GM19467 (cell line): Measurements from ENCODE around the gene GATB.

Experiments
- ATAC-seq: cut with Tn5 transposase; IDR thresholded peaks from one replicate; pipeline ENCODE4 v1.9.1; 2021; ENCODE audit warnings: mild to moderate bottlenecking, moderate library complexity; ENCODE audit not compliant: unreplicated experiment

Gene GATB

GRCh38 chr4:151658959-151659600, 101.7 kb downstream of the GATB start:
- no peak for ATAC-seq

DNA sequence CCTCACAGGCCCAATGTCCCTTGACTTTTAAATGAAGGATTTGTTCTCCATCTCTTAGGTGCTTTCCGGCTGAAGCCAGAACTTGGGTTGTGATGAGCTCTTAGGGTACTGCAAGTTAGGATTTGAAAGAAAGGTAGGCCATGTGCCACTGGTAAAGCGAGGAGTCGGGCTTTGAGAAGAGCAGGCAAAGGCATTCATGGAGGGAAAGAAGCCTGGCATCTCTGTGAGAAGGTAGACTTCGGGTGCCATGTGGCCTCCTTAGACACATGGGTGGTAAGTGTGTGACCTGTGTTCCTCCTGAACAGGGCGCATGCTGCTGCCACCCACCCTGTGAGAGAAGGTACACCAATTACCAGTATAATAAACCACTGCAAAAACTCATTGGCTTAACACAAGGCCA, 102.9 kb downstream of the GATB start:
- ATAC-seq = no peak

- ATAC-seq = no peak
Measured at GRCh38 chr4:151656058-151656457, 104.7 kb downstream of the GATB start.

DNA sequence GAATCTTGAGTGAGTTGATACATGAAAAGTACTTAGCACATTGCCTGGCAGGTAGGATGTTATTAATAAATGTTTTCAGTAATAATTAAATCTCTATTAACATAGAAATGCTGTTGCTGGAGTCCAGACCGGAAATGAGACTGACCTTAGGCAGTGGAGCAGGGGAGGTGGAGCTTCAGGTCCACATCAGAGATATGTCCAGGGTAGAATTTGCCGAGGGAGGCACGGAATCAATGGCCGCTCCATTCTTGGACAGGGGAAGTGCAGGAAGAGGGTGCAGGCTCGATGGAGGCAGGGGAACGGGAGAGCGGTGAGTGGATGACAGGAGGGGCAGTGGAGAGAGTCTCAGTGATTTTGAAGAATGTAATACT, 107.3 kb downstream of the GATB start:
- ATAC-seq = no peak

DNA sequence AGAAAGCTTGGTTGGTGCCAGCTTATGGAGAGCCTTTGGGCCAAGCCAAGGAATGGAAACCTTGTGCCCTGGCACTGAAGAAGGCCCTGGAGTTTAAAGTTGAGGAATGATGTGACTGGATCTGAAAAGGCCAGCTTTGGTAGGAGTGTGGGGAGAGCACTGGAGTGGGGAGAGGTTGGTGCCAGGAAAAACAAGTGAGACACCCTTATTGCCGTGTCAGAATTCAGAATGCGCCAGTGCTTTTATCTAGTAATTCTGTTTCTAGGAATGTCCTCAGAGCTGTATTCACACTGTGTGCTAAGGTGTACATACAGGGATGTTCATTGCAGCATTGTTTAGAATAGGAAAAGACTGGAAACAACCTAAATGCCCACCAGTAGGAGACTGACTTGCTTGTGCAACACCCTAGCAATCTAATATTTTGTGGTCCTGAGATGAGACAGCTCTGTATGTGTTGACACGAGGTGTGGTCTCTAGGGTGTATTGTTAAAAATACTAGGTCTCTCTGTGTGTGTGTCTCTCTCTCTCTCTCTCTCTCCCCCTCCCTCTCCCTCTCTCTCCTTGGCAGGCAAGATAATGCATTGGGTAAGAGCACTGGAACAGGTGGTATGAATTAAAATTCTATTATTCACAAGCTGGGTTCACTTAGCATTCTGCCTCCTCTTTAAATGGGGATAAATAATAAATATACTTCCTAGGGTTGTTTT, 107.8 kb downstream of the GATB start:
- ATAC-seq = no peak

DNA sequence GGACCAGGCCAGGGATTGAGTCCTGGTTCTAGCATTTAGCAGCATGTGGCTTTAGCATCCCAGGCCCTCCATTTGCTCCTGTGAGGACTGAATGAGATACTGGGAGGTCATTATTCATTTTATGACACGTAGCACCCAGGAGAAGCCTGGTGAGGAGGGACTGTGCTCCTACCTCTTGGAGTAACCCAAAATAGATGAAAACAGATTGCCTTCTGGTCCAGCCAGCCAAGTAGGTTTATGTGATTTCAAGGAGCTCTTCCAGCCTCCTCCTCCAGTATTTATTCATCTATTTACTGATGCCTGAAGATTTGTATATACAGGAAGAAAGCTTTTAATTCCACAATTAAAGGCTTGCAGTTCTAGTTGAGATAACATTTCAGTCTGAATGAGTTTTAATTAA, 109.3 kb downstream of the GATB start:
- no peak for ATAC-seq

- no peak for ATAC-seq
Measured at GRCh38 chr4:151649479-151649878, 111.3 kb downstream of the GATB start.

- ATAC-seq = no peak
Measured at GRCh38 chr4:151646322-151646721, 114.5 kb downstream of the GATB start.

DNA sequence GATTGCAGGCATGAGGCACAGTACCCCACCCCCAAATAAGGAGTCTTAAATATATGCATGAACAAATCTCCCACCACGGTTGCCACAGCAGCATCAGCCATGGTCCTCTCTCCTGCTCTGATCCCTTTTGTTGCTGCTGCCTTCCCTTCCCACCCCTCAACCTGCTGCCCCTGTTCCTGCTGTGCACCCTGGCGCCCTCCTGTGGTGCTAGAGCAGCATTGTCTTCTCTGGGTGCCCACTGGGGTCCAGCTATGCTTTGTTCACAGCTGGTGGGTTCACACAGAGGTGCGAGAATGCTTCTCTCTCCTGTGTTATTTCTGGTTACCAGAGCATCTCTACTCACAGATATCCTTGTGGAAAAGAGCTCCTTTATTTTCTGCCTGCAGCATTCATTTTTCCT, 116.2 kb downstream of the GATB start:
- no peak for ATAC-seq

DNA sequence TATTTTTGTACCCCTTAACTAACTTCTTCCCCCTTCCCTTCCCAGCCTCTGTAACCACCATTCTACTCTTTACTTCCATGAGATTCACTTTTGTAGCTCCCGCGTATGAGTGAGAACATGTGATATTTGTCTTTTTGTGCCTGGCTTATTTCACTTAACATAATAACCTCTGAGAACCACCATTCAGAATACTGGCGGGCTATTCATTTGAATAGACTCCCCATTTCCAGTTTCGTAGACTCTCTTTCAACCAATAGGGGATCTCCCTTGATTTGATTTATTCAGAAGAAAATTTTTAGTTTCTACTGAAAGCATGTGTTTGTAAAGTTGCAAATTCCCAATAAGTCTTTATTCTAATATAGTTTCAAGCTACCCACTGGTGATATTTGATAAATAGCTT, 117.2 kb downstream of the GATB start:
- no peak for ATAC-seq

- no peak for ATAC-seq
Measured at GRCh38 chr4:151641983-151642382, 118.8 kb downstream of the GATB start.

DNA sequence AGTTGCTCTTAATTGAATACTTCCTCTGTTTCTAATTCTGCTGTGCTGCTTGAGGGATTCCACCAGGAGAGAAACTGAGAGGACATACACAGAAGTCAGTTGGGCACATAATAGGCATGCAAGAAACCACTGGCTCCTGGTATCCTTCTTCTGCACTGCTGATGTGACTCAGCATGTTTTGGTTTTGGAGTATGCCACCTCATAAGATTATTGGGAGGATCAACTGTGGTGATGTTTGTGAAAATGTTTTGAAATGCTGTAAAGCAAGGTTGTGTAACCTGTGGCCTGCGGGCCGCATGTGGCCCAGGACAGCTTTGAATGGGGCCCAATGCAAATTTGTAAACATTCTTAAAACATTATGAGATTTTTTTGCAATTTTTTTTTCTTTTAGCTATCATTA, 119.6 kb downstream of the GATB start:
- no peak for ATAC-seq

DNA sequence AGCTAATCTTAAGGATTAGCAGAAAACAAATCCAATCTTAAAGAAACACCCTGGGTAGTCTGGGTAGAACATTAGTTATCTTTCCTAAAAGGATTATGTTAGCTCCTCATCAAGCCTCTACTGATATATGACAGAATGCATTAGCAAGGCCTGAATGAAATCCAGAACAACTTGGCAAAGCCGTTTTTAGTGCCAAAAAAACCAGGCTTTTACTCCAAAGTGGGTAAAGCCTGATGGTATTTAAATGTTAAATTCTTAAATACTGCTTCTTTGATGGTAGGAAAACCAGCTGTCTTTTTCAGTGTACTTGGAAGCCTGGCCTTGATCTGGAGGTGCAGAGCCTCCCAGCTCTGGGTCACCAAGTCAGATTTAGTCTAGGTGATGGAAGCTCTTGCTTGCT, 120.4 kb downstream of the GATB start:
- no peak for ATAC-seq

GRCh38 chr4:151638295-151638858, 122.4 kb downstream of the GATB start:
- ATAC-seq = no peak

DNA sequence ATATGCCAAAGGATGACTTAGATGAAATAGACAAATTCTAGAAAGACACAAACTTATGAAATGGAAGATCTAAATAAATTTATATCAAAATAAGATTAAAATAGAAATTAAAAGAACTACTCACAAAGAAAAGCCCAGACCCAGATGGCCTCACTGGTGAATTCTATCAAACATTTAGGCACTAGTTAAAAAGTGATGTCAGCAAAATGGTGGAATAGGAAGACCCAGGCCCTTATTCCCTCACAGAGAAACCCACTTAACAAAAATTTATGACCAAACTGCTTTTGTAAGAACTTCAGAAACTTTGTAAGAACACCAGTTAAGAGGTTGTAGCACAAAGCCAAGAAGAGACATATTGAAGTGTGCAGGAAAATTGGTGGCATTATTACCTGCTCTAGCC, 129.5 kb downstream of the GATB start:
- ATAC-seq = no peak

GRCh38 chr4:151629097-151629783, 131.6 kb downstream of the GATB start:
- no peak for ATAC-seq

DNA sequence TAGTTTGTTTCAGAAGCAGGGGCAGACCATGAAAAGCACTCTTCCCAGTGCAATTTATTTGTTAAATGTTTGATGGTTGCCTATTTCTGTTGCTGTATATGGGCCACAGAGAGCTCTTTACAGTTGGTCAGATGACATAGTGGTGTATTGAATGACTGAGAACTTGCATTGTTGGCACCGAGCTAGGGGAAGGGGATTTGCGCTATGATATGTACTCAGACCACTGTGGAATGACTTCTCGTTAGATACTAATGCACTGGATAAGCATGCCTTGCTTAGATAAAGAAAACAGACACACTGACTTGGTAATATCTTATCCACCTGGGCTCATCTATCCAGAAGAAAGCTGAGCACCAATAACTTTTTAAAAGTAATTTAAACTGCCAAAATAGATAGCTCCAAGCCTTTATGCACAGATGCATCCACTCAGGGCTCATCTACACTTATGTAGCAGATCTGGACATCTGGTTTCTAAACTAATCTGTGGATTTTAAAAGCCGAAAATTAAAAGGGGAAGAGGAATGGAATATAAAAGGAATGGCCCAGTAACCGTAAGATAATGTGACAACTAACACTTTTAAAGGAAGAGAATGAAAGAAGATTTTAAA, 132.7 kb downstream of the GATB start:
- no peak for ATAC-seq

- ATAC-seq = no peak
Measured at GRCh38 chr4:151627491-151627890, 133.3 kb downstream of the GATB start.

GRCh38 chr4:151626751-151627150, 134.1 kb downstream of the GATB start:
- ATAC-seq = no peak

GRCh38 chr4:151626228-151626627, 134.6 kb downstream of the GATB start:
- ATAC-seq = no peak
